GM15510 (cell line): ENCODE data around the gene KRT75.

Experiments used
- POLR2A ChIP-seq: IDR thresholded peaks from 3 replicates; pipeline ENCODE4 v1.6.1; 2011; ENCODE audit warnings: borderline replicate concordance; ENCODE audit not compliant: insufficient read length; ENCODE audit errors: extremely low read depth

KRT75 gene

DNA sequence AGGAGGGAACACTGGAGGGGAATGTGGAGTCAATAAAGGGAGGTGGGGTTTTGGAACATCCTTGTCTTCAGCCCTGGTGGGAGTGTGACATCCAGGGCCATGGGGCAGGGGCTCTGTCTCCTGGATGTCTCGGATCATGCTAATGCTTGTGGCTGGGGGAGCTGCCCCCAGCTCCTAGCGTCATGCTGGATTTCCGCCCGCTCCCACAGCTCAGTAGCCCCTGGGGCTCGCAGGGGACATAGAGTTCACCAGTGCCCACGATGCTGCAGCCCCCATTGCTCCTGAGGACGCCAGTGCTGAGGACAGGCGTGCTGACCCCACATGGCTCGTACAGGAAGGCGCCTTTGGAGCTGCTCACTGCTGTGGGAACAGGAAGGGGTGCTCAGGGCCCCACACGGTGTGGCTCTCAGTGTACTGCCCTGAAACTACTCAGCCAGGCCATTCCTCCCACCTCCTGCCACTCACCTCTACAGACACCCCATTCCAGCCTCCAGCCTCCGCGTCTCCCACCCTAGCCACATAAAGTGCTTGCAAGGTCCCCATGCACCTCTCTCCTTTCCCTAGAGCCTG lies 39.2 kb downstream of the KRT75 start:
- TF ChIP-seq POLR2A, result no peak

DNA sequence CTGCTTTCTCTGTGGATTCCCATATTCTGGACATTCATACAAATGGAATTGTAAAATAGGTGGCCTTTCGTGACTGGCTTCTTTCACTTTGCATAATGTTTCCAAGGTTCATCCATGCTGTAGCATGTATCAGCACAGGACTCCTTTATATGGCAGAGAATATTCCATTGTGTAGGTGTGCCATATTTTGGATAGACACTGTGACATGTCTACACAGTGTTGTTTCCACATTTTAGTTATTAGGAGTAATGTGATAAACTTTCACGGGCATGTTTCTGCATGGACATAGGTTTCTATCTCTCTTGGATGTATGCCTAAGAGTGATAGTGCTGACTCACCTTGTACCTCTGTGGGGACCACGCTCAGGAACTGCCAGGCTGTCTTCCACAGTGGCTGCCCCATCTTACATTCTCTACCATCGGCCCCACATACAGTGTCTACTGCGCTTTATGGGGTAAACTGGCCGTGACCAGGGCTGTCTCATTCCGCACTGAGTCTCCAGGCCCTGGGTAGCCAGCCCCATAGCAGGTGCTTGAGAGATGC lies 41.6 kb downstream of the KRT75 start:
- TF ChIP-seq POLR2A, result no peak

DNA sequence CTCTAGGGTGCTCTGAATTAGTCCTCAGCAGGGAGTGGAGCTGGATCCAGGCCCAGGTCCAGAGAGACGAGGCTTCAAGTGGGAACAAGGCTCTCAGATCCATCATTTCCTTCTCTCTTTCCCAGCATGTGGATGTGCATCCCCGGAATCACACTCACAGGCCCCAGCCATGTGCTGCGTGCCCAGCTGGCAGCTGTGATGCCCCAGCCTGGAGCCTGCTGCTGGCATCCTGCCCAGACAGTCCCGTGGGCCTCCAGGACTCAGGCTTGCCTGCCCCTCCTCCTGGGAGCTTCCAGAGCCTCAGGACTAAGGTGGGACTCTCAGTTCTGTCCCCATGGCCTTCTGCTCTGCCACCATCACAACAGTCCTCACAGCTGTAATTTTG lies 42.6 kb downstream of the KRT75 start:
- TF ChIP-seq POLR2A, result no peak

DNA sequence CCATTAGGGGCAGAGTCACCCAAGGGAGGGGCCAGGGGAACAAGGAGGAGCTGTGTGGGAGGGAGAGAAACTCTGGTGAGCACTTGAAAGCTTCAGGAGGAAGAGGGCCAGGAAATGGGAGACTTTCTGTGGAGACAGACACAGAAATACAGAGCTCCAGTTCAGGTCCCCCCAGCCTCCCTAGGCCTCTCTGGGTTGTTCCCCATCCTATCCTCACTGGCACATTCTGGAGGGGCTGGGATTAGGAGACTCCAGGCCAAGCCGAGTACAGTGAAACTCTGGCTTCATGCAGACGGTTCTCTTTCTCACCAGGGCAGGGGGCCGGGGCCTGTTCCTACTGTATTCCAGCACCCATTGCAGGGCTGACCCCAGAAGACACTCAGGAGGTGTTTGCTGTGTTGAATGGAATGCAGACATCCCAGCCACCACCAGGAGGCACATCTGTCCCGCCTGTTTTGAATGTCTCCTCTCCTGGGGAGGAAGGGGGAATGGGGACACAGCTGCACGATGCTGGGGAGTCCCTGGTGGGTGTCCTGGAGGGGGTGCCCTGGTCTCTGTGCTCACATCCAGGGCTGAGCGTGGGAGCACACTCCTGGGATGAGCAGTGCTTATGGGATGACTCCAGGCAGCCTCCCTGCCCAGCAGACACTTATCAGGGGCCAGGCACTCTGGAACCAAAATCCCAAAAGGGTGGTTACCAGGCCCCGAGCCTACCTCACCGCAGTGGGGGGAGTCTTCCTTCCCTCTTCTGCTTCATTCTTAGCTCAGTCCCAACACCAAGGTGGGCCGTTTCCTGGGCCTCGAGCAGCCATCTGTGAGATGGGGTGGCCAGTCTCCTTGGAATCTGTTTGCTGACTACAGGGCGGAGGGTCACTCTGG lies 43.2 kb downstream of the KRT75 start:
- no peak for TF ChIP-seq POLR2A

DNA sequence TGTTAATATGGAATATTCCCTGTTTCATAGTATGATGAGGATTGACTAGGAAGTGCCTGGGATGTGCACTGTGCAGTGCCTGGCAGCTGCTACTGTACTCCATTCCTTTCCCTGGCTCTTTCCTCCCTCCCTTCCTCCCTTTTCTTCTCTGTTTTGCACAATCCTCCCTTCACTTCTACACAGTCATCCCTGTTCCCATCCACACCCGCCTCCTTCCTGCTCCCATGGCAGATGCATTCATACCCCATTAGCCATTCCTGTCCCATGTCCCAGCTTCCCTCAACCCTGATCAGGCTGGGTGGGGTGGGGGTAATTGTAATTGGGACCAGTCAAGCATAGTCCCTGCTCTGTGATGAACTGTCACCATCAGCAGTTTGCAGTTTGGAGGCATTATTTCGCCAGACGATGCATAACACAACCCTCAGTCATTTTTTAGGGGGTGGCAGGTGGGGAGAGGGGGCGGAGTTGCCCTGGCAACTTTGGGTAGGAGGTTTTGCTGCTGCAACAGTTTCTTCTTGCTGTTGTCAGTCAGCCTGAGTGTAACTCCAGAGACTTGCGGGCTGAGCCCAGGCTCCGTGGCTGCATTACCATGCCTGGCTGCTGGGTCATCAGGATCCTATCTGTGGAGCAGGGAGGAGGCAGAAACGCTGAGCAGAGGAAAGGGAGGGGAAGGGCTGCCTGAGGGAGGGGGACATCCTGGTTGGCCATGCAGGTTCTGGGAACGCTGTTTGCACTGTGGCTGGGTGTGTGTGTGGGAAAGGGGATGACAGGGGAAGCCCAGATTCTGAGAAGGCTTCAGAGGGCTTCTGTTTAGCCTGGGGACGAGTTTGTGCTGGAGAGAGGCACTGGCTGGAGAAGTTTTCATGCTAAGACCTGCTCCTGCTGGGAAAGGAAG lies 44.6 kb downstream of the KRT75 start:
- TF ChIP-seq POLR2A, result no peak

DNA sequence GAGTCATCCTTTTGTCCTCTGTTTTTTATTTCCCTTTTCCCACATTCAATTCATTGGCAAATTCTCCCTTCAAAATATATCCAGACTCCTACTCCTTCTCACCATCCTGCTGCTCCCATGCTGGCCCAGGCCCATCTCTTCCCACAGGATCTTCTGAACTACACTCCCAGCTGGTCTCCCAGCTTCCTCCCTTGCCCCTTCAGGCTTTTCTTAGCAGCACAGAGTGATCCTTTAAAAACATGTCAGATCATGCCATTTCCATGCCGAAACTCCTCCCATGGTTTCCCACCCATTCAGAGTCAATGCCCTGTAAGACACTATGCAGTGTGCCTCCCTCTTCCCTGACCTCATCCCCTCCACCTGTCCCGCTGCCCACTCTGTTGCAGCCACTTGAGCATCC lies 46.3 kb downstream of the KRT75 start:
- TF ChIP-seq POLR2A, result no peak

DNA sequence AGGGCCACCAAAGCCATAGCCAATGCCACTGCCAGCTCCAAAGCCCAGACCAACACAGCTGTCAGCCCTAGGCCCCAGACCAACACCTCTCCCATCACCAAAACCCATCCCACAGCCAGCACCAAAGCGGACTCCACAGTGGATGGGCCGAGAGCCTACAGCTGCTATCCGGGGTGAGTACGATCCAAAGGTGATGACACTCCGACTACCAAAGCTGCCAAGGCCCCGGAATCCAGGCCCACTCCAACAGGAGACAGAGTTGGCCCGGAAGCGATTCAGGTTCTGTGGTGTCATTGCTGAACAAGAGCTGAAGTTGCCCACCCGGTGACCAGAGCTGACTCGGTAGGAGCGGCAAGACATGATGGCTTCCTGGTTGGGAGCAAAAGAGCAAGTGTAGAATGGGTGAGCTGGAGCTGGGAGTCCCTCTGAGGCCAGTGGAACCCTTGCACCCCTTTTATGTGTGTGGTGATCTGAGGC lies 48.9 kb downstream of the KRT75 start, which contains the start of gene KRT84:
TSS of gene KRT84 (minus strand) at position 427 of the 477 bp plus-strand sequence. CDS start at position 360, 67 bp downstream.
- no peak for TF ChIP-seq POLR2A

DNA sequence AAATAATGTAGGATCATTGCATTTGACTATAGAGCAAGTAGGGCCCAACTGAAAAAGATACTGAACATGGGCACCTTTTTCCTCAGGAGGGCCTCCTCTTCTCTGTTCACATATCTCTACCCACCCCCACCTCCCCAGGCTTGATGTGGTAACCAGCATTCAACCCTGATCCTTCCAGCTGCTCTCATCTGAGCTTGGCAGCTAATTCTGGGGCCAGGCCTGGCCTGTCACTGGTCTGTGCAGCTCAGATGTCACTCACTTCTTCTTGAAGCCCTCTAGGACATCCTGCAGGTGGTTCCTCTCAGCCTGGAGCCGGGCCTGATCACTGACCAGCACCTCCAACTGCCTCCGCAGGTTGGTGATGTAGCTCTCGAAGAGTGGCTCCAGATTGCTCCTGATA lies 50.8 kb downstream of the KRT75 start:
- TF ChIP-seq POLR2A, result no peak

DNA sequence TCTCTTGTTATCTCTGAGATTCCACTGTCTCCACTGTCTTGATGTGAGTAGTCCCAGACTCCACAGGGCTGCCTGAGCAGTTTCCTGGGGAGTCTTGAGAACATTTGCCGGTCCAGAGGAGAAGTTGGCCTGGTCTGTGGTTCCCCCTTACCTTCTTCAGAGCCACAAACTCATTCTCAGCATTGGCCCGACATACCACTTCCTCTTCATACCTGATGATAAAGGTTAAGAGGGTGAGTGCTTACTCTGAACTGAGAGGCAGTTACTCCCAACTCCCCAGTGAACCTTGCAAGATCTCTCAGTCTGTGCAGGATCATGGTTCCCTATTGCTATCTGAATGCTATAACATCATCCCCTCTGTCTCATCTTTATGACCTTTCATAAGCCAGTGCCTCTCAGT lies 51.3 kb downstream of the KRT75 start:
- TF ChIP-seq POLR2A, result no peak

DNA sequence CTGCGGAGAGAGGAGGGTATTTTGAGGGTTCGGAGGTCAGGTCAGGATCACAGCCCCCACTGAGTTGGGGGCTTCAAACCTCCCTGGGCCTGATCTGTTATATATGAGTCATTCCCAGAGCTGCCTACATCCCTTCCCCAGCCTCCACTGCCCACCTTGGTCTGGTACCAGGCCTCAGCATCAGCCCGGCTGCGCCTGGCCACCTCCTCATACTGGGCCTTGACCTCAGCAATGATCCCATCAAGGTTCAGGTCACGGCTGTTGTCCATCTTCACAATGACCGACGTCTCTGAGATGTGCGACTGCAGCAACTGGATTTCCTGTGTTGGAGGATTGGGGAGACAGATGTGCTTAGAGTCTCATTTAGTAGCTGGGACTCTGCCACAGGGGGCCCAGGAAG lies 53.0 kb downstream of the KRT75 start:
- TF ChIP-seq POLR2A, result no peak

DNA sequence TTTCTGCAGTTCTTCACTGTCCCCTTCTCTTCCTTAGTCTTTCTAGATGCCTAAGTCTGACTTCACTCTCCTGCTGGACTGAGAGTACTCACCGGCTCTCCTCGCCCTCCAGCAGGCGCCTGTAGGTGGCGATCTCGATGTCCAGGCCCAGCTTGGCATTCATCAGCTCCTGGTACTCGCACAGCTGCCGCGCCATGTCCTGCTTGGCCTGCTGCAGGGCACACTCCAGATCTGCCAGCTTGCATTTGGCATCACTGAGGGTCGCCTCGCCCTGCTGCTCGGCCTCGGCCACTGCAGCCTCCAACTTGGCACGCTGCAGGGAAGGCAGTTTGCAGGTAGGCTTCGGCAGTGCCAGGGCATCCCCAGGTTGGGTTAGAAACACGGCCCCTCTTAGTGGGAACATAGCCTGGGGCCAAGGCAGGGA lies 53.9 kb downstream of the KRT75 start:
- no peak for TF ChIP-seq POLR2A

DNA sequence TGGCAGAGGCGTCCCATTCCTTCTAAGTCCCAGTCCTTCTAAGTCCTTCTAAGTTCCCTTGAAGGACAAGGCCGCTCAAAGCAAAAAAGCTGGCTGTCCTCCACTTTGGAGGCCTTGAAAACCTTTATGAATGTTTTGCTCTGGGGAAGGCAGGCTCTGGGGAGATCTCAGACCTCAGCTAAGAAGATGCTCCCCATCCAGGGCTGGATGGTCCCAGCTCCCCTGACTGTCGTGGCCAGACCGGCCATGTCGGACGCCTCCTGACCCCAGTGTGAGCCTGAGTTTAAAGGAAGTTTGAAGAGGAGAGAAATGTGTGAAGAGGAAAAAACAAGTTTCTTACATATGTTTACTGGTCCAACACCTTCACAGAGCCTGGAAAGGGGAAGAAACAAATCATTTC lies 54.6 kb downstream of the KRT75 start:
- TF ChIP-seq POLR2A, result no peak

DNA sequence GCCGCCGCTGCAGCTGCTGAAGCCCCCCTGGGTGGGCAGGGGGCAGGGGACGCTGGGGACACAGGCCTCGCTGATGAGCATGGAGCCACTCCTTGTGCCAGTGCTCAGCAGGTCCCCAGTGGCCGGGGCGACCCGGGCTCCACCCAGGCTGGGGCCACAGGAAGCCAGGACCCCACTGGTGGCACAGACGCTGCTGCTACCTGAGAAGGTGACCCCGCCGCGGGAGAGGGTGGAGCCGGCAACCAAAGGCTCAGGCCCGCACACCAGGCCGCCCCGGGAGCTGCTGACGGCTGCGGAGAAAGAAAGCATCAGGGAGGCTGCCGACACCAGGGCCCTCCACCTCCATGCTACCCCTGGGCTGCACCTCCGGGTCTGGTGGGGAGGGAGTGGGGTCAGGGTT lies 56.1 kb downstream of the KRT75 start:
- no peak for TF ChIP-seq POLR2A

DNA sequence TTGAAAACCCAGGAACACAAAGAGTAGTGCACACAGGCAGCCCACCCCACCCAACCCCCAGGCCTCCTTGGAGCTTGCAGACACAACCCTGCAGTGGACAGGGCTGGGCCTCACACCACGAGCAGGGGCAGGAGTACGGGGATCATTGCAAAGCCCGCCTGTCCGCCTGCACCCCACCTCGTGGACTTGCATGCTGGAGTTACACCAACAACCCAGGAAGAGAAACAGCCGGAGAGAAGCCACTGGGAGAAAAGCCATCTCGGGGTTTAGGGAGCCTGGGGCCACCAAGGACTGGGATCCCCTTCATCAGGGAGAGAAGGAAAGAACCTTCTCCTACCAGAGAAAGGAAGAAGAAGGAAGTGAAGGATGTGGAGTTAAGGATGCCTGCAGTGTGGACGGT lies 56.9 kb downstream of the KRT75 start:
- no peak for TF ChIP-seq POLR2A
